ENCODE results near the gene PLCH1. TPM values are rescaled to one million over a fixed set of nuclear protein-coding genes. Genes with fewer than 3 reads are reported as not detected.
"Not testable (repeated sequence)": the region's sequence is repeated elsewhere in the genome, so short reads cannot be mapped to it uniquely, and the experiment has no call there.

The PLCH1 gene
- total and polyA plus RNA-seq, 2 experiments from 2014 or later, result 8.1 to 25.3 TPM

DNA sequence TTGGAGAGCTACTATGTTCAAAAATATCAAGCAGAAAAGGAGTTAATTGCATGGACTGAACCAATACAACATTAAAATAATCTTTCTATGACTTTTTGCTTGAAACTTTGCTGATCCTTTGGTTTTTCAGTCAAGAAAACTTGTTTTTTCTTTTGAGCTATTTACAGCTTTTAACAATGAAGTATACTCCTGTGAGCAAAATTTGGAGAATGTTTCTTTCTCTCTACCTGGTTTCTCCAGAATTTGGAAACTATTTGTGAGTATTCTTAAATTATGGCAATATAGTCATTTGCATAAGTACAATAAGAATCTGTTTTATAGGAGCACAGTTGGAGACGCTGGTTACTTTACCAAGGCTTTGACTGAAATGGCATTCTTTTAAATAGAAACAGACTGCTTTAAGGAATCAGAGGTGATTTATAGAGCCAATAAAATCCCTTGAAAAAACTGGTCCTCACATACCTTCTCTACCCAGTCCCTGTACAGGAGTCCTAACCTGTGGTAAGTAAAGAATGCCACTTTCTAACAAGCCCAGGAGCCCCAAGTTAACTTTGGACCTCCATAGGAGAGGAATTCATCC is 127.4 kb downstream of the PLCH1 start:
- H3K4me3 ChIP-seq, result no peak overlapping the region
- Mint-ChIP-seq H3K36me3 (ENCODE audit: low read depth) (peaks cover 47% of the 10 kb centered on the region), H3K9me3 (peaks cover 43% of the 10 kb centered on the region), H3K4me1 (peaks cover 38% of the 10 kb centered on the region), H3K27me3 (ENCODE audit: insufficient read depth, low read depth, poor library complexity) (no peaks in the 10 kb centered on the region), H3K4me3 (no peak overlapping the region), H3K27ac (no peak overlapping the region)
- no peaks in the 10 kb centered on the region for H3K9me2 ChIP-seq (ENCODE audit: insufficient read depth)
- no peaks in the 10 kb centered on the region for H4K20me1 ChIP-seq (replicated peaks; ENCODE audit: insufficient read depth)
- no peak overlapping the region for H2AFZ ChIP-seq
- H3K79me2 ChIP-seq (replicated peaks; ENCODE audit: insufficient read depth), result peaks cover 31% of the 10 kb centered on the region
- ATAC-seq (no peak), DNase-seq (ENCODE audit: low spot score) (no peak)
- H3K4me1 ChIP-seq (ENCODE audit: insufficient read depth), result peaks cover 29% of the 10 kb centered on the region
- H3K4me2 ChIP-seq, result no peak overlapping the region
- H3K27ac ChIP-seq (ENCODE audit: low read depth), result no peak overlapping the region
- H3F3A ChIP-seq (replicated peaks; ENCODE audit: low read depth), result no peaks in the 10 kb centered on the region
- 0 out of 2 replicates have a peak, but pooled peaks have one; percentile 11 for TF ChIP-seq ZNF331 (CRISPR knock-in tag; IDR thresholded peaks at IDR 0.05; ENCODE audit: low read depth)
- TF ChIP-seq REST (IDR thresholded peaks at IDR 0.05; ENCODE audit: unreplicated experiment), result no peak
- peaks cover 17% of the 10 kb centered on the region; the same call in 1 of the 2 replicates for H3K36me3 ChIP-seq (ENCODE audit: insufficient read depth)
- no peaks in the 10 kb centered on the region for H3K27me3 ChIP-seq (ENCODE audit: insufficient read depth)

GRCh38 chr3:155615141-155615540 is 129.7 kb downstream of the PLCH1 start:
- H3K4me2 ChIP-seq; H3F3A ChIP-seq (replicated peaks; ENCODE audit: low read depth); H3K27me3 Mint-ChIP-seq (ENCODE audit: insufficient read depth, low read depth, poor library complexity); ATAC-seq; H3K9me2 ChIP-seq (ENCODE audit: insufficient read depth); H3K27ac Mint-ChIP-seq; H3K4me3 ChIP-seq; DNase-seq (ENCODE audit: low spot score); H3K27ac ChIP-seq (ENCODE audit: low read depth); H3K27me3 ChIP-seq (ENCODE audit: insufficient read depth); H3K4me3 Mint-ChIP-seq; H2AFZ ChIP-seq; H4K20me1 ChIP-seq (replicated peaks; ENCODE audit: insufficient read depth): not testable (repeated sequence)
- Mint-ChIP-seq H3K4me1 (peaks cover 23% of the 10 kb centered on the region), H3K9me3 (peaks cover 43% of the 10 kb centered on the region), H3K36me3 (ENCODE audit: low read depth) (peaks cover 47% of the 10 kb centered on the region)
- Histone ChIP-seq H3K36me3 (ENCODE audit: insufficient read depth) (peaks cover 17% of the 10 kb centered on the region; the same call in 1 of the 2 replicates), H3K79me2 (replicated peaks; ENCODE audit: insufficient read depth) (peaks cover 39% of the 10 kb centered on the region), H3K4me1 (ENCODE audit: insufficient read depth) (peaks cover 28% of the 10 kb centered on the region)

DNA sequence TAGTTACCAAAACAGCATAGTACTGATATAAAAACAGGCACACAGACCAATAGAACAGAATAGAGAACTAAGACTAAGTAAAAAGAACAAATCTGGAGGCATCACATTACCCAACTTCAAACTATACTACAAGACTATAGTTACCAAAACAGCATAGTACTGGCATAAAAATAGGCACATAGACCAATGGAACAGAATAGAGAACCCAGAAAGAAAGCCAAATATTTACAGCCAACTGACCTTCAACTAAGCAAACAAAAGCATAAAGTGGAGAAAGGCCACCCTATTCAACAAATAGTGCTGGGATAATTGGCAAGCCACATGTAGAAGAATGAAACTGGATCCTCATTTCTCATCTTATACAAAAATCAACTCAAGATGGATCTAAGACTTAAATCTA is 130.5 kb downstream of the PLCH1 start:
- not testable (repeated sequence) for H3K9me2 ChIP-seq (ENCODE audit: insufficient read depth); H3K27ac ChIP-seq (ENCODE audit: low read depth); H3K27me3 ChIP-seq (ENCODE audit: insufficient read depth); H3F3A ChIP-seq (replicated peaks; ENCODE audit: low read depth); DNase-seq (ENCODE audit: low spot score); H3K27me3 Mint-ChIP-seq (ENCODE audit: insufficient read depth, low read depth, poor library complexity); H3K4me2 ChIP-seq; H3K27ac Mint-ChIP-seq; H3K4me3 ChIP-seq; H4K20me1 ChIP-seq (replicated peaks; ENCODE audit: insufficient read depth); ATAC-seq; H2AFZ ChIP-seq; H3K4me3 Mint-ChIP-seq
- Mint-ChIP-seq H3K36me3 (ENCODE audit: low read depth) (peaks cover 50% of the 10 kb centered on the region), H3K9me3 (peaks cover 43% of the 10 kb centered on the region), H3K4me1 (peaks cover 19% of the 10 kb centered on the region)
- H3K79me2 ChIP-seq (replicated peaks; ENCODE audit: insufficient read depth), result peaks cover 41% of the 10 kb centered on the region
- peaks cover 22% of the 10 kb centered on the region for H3K4me1 ChIP-seq (ENCODE audit: insufficient read depth)
- peaks cover 17% of the 10 kb centered on the region; the same call in 1 of the 2 replicates for H3K36me3 ChIP-seq (ENCODE audit: insufficient read depth)
